Neural cell (in vitro differentiated cells): ENCODE measurements around the gene CCDC9B. TPM values are rescaled to one million over a fixed set of nuclear protein-coding genes. Genes with fewer than 3 reads are reported as not detected.

ENCODE experiments used
- H2AFZ ChIP-seq: fragments of 200-600, 300-800 bp; sonication (generic), shearing (Covaris generic); 2 replicates; pipeline ENCODE4 v1.6.0; 2014; ENCODE audit warnings: low read depth, mild to moderate bottlenecking, antibody characterized with exemption, low read length, moderate library complexity
- H3F3A ChIP-seq: fragments of 200-600 bp; shearing (Covaris generic); 2 replicates; pipeline ENCODE4 v1.6.1; 2016; ENCODE audit warnings: mild to moderate bottlenecking, moderate library complexity, mixed read lengths, antibody characterized with exemption, low read length; ENCODE audit not compliant: insufficient read depth, poor library complexity, severe bottlenecking
- H3K27ac ChIP-seq: fragments of 200-600, 300-800 bp; sonication (generic), shearing (Covaris generic); 2 replicates; pipeline ENCODE4 v1.5.1; 2014; ENCODE audit warnings: mild to moderate bottlenecking, low read length, moderate library complexity
- H3K27me3 ChIP-seq: fragments of 300-800, 200-600 bp; sonication (generic), shearing (Covaris generic); 2 replicates; pipeline ENCODE4 v1.6.0; 2014; ENCODE audit warnings: mild to moderate bottlenecking, low read depth, low read length, moderate library complexity; ENCODE audit not compliant: insufficient read depth
- H3K36me3 ChIP-seq: fragments of 300-800, 200-600 bp; sonication (generic), shearing (Covaris generic); 2 replicates; pipeline ENCODE4 v1.5.1; 2014; ENCODE audit warnings: mild to moderate bottlenecking, antibody characterized with exemption, low read length, moderate library complexity; ENCODE audit not compliant: insufficient read depth
- H3K4me2 ChIP-seq: fragments of 300-800, 200-600 bp; sonication (generic), shearing (Covaris generic); 2 replicates; pipeline ENCODE4 v1.6.0; 2014; ENCODE audit warnings: mild to moderate bottlenecking, low read length
- H3K4me3 ChIP-seq: fragments of 300-800, 200-600 bp; sonication (generic), shearing (Covaris generic); 2 replicates; pipeline ENCODE4 v1.5.1; 2014; ENCODE audit warnings: mild to moderate bottlenecking, low read length, moderate library complexity
- H3K79me2 ChIP-seq: fragments of 200-600 bp; shearing (Covaris generic); replicated peaks from 2 replicates; pipeline ENCODE4 v1.6.0; 2014; ENCODE audit warnings: mild to moderate bottlenecking, low read length, moderate library complexity; ENCODE audit not compliant: insufficient read depth
- H3K9ac ChIP-seq: fragments of 300-800, 200-600 bp; sonication (generic), shearing (Covaris generic); 2 replicates; pipeline ENCODE4 v1.6.1; 2016; ENCODE audit warnings: mild to moderate bottlenecking, low read length, mixed read lengths
- H3K9me2 ChIP-seq: fragments of 200-600 bp; shearing (Covaris generic); 2 replicates; pipeline ENCODE4 v1.6.1; 2016; ENCODE audit warnings: mild to moderate bottlenecking, low read length, mixed read lengths; ENCODE audit not compliant: insufficient read depth
- H3K9me3 ChIP-seq: fragments of 200-600, 300-800 bp; sonication (generic), shearing (Covaris generic); 2 replicates; pipeline ENCODE4 v1.6.1; 2016; ENCODE audit warnings: mild to moderate bottlenecking, mixed run types, low read length, moderate library complexity, mixed read lengths
- H4K20me1 ChIP-seq: fragments of 200-600 bp; shearing (Covaris generic); 2 replicates; pipeline ENCODE4 v1.6.1; 2016; ENCODE audit warnings: mild to moderate bottlenecking, mixed run types; ENCODE audit not compliant: insufficient read depth
- EP300 ChIP-seq: fragments of 450-650 bp; conservative IDR thresholded peaks from 2 replicates; pipeline ENCODE4 v1.6.1; 2014; ENCODE audit warnings: antibody characterized with exemption, mild to moderate bottlenecking, moderate library complexity; ENCODE audit not compliant: poor library complexity, severe bottlenecking
- EZH2 ChIP-seq: fragments of 200-600, 300-800 bp; shearing (Covaris generic), sonication (generic); IDR thresholded peaks from 2 replicates; pipeline ENCODE4 v1.6.1; 2014; ENCODE audit warnings: antibody characterized with exemption, low read length, borderline replicate concordance, mild to moderate bottlenecking; ENCODE audit not compliant: insufficient read depth, poor library complexity, severe bottlenecking
- MXI1 ChIP-seq: fragments of 450-650 bp; conservative IDR thresholded peaks from 2 replicates; pipeline ENCODE4 v1.6.1; 2014; ENCODE audit warnings: antibody characterized with exemption, mild to moderate bottlenecking; ENCODE audit not compliant: poor library complexity, severe bottlenecking
- POLR2AphosphoS5 ChIP-seq: IDR thresholded peaks from 2 replicates; pipeline ENCODE4 v1.6.1; 2012
- RAD21 ChIP-seq: fragments of 450-650 bp; conservative IDR thresholded peaks from 2 replicates; pipeline ENCODE4 v1.6.1; 2014; ENCODE audit warnings: antibody characterized with exemption, mild to moderate bottlenecking, moderate library complexity
- SMC3 ChIP-seq: fragments of 450-650 bp; conservative IDR thresholded peaks from 2 replicates; pipeline ENCODE4 v1.6.1; 2014; ENCODE audit warnings: antibody characterized with exemption, mild to moderate bottlenecking, moderate library complexity; ENCODE audit not compliant: poor library complexity
- TAF1 ChIP-seq: IDR thresholded peaks from 2 replicates; pipeline ENCODE4 v1.6.1; 2012; ENCODE audit warnings: low read depth
- polyA plus RNA-seq: library from polyadenylated mRNA; depleted of rRNA; stranded (reverse); fragments of >200 nt; gene quantifications from 2 replicates; pipeline ENCODE4 v1.2.3, GENCODE V29; 2014
- TF ChIP-seq, protein P1 (sequence below): fragments of 450-650 bp; IDR thresholded peaks from 2 replicates; pipeline ENCODE4 v1.5.1; 2014; ENCODE audit warnings: antibody characterized with exemption, mild to moderate bottlenecking, moderate library complexity; ENCODE audit not compliant: poor library complexity, severe bottlenecking
- TF ChIP-seq, protein P2 (sequence below): IDR thresholded peaks from 2 replicates; pipeline ENCODE4 v1.6.1; 2012; ENCODE audit warnings: borderline replicate concordance

The CCDC9B gene
- polyA plus RNA-seq, 1 donor from 2014 or later: not detected

DNA sequence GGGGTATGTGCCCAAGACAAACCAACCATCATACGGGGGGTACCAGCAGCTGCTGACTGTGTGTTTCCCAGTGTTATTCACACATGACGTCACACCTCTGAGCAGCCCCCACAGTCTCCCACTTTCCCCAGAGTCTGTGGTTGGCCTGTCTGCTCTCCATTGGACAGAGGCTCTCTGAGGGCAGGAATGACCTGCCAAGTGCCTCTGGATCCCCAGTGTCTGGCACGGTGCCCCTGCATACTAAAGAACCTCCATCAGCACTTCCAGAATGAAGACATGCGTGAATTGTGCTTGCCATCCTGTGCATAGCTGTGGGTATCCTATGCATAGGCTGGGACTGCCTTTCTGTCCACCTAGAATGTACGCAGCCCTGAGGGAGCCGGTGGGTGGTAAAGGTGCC is 3.5 kb upstream of the CCDC9B start:
- H3K9me3 ChIP-seq: no peaks in the 10 kb centered on the region
- no peaks in the 10 kb centered on the region for H4K20me1 ChIP-seq
- no peaks in the 10 kb centered on the region for H3K36me3 ChIP-seq
- no peak overlapping the region for H2AFZ ChIP-seq
- H3K79me2 ChIP-seq: no peaks in the 10 kb centered on the region
- TF ChIP-seq EP300 (no peak), EZH2 (no peak), SMC3 (no peak), POLR2AphosphoS5 (no peak), MXI1 (no peak), TAF1 (no peak), RAD21 (no peak)
- TF ChIP-seq, protein P1, sequence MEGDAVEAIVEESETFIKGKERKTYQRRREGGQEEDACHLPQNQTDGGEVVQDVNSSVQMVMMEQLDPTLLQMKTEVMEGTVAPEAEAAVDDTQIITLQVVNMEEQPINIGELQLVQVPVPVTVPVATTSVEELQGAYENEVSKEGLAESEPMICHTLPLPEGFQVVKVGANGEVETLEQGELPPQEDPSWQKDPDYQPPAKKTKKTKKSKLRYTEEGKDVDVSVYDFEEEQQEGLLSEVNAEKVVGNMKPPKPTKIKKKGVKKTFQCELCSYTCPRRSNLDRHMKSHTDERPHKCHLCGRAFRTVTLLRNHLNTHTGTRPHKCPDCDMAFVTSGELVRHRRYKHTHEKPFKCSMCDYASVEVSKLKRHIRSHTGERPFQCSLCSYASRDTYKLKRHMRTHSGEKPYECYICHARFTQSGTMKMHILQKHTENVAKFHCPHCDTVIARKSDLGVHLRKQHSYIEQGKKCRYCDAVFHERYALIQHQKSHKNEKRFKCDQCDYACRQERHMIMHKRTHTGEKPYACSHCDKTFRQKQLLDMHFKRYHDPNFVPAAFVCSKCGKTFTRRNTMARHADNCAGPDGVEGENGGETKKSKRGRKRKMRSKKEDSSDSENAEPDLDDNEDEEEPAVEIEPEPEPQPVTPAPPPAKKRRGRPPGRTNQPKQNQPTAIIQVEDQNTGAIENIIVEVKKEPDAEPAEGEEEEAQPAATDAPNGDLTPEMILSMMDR: no peak
- TF ChIP-seq, protein P2, sequence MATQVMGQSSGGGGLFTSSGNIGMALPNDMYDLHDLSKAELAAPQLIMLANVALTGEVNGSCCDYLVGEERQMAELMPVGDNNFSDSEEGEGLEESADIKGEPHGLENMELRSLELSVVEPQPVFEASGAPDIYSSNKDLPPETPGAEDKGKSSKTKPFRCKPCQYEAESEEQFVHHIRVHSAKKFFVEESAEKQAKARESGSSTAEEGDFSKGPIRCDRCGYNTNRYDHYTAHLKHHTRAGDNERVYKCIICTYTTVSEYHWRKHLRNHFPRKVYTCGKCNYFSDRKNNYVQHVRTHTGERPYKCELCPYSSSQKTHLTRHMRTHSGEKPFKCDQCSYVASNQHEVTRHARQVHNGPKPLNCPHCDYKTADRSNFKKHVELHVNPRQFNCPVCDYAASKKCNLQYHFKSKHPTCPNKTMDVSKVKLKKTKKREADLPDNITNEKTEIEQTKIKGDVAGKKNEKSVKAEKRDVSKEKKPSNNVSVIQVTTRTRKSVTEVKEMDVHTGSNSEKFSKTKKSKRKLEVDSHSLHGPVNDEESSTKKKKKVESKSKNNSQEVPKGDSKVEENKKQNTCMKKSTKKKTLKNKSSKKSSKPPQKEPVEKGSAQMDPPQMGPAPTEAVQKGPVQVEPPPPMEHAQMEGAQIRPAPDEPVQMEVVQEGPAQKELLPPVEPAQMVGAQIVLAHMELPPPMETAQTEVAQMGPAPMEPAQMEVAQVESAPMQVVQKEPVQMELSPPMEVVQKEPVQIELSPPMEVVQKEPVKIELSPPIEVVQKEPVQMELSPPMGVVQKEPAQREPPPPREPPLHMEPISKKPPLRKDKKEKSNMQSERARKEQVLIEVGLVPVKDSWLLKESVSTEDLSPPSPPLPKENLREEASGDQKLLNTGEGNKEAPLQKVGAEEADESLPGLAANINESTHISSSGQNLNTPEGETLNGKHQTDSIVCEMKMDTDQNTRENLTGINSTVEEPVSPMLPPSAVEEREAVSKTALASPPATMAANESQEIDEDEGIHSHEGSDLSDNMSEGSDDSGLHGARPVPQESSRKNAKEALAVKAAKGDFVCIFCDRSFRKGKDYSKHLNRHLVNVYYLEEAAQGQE: no peak
- H3K9me2 ChIP-seq: no peaks in the 10 kb centered on the region
- no peak overlapping the region for H3K27ac ChIP-seq
- H3K27me3 ChIP-seq: no peaks in the 10 kb centered on the region
- no peak overlapping the region for H3K9ac ChIP-seq
- no peak overlapping the region for H3K4me2 ChIP-seq
- no peaks in the 10 kb centered on the region for H3F3A ChIP-seq
- H3K4me3 ChIP-seq: no peak overlapping the region

DNA sequence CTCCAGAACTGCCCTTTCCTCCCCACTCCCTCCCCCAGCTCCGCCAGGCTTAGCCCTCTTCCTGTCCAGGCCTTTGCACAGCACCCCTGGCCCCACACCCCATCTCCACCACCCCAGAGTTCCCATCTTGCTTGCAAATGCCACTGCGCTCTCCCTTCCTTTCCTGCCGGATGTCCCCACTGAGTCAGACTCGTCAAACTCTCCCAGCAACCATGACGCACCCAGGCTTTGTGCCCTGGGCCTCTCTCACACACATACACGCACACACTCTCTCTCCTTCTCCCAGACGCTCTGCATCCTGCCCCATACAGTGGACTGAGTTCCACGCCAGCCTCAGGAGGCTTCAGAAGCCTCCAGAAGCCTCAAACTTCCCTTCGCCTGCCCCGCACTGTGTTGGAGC is 2.8 kb upstream of the CCDC9B start:
- H3K9ac ChIP-seq: no peak overlapping the region
- TF ChIP-seq TAF1 (no peak), EP300 (no peak), RAD21 (no peak), MXI1 (no peak), SMC3 (no peak), EZH2 (no peak), POLR2AphosphoS5 (no peak)
- TF ChIP-seq, protein P1: no peak
- TF ChIP-seq, protein P2: no peak
- H3K4me2 ChIP-seq: no peak overlapping the region

More for the DNA sequence above, 2.8 kb upstream of the CCDC9B start:
- no peak overlapping the region for H2AFZ ChIP-seq
- no peaks in the 10 kb centered on the region for H3K27me3 ChIP-seq
- no peaks in the 10 kb centered on the region for H3K9me3 ChIP-seq
- H3K9me2 ChIP-seq: no peaks in the 10 kb centered on the region
- H3F3A ChIP-seq: no peaks in the 10 kb centered on the region
- no peak overlapping the region for H3K4me3 ChIP-seq
- H3K27ac ChIP-seq: no peak overlapping the region
- H4K20me1 ChIP-seq: no peaks in the 10 kb centered on the region
- H3K79me2 ChIP-seq: no peaks in the 10 kb centered on the region
- no peaks in the 10 kb centered on the region for H3K36me3 ChIP-seq
